ENCODE measurements around the gene NUP62.
"Not testable (repeated sequence)": the region's sequence is repeated elsewhere in the genome, so short reads cannot be mapped to it uniquely, and the experiment has no call there.

NUP62 gene

GRCh38 chr19:49929121-49929610, at the start of gene NUP62, which contains the start of gene ATF5:
NUP62 (minus strand) TSS chr19:49929504; CDS start chr19:49909807, 19,697 bp downstream.
ATF5 (plus strand) TSS chr19:49929205; CDS start chr19:49930851, 1,646 bp downstream.
- peak; percentile 98 for DNase-seq

- no peak for DNase-seq
Observed at GRCh38 chr19:49978324-49978723, 49.0 kb upstream of the NUP62 start.

GRCh38 chr19:49977881-49978280, 48.6 kb upstream of the NUP62 start:
- no peak for DNase-seq

GRCh38 chr19:49977076-49977475, 47.8 kb upstream of the NUP62 start:
- no peak for DNase-seq

- DNase-seq, result no peak
Observed at GRCh38 chr19:49976496-49976895, 47.2 kb upstream of the NUP62 start.

- DNase-seq, result no peak
Observed at GRCh38 chr19:49975051-49975450, 45.7 kb upstream of the NUP62 start.

- DNase-seq, result no peak
Observed at GRCh38 chr19:49973987-49974386, 44.7 kb upstream of the NUP62 start.

- no peak for DNase-seq
Observed at GRCh38 chr19:49972841-49973240, 43.5 kb upstream of the NUP62 start.

GRCh38 chr19:49971991-49972411, 42.7 kb upstream of the NUP62 start:
- no peak for DNase-seq

GRCh38 chr19:49969355-49969754, 40.1 kb upstream of the NUP62 start:
- not testable (repeated sequence) for DNase-seq

GRCh38 chr19:49968279-49968922, 39.1 kb upstream of the NUP62 start:
- no peak for DNase-seq

- DNase-seq, result not testable (repeated sequence)
Observed at GRCh38 chr19:49960980-49961379, 31.7 kb upstream of the NUP62 start, which contains the start of gene SIGLEC11. SIGLEC11 (minus strand) TSS chr19:49961172; CDS start chr19:49961081, 91 bp downstream.

- DNase-seq, result not testable (repeated sequence)
Observed at GRCh38 chr19:49959892-49960291, 30.6 kb upstream of the NUP62 start.

GRCh38 chr19:49958596-49958995, 29.3 kb upstream of the NUP62 start:
- DNase-seq, result not testable (repeated sequence)

- DNase-seq, result not testable (repeated sequence)
Observed at GRCh38 chr19:49958144-49958543, 28.8 kb upstream of the NUP62 start.

GRCh38 chr19:49957262-49957915, 28.1 kb upstream of the NUP62 start:
- DNase-seq, result no peak

- no peak for DNase-seq
Observed at GRCh38 chr19:49956115-49956495, 26.8 kb upstream of the NUP62 start.

GRCh38 chr19:49954933-49955332, 25.6 kb upstream of the NUP62 start:
- no peak for DNase-seq

GRCh38 chr19:49954092-49954829, 25.0 kb upstream of the NUP62 start:
- DNase-seq, result peak; percentile 5

- no peak for DNase-seq
Observed at GRCh38 chr19:49953416-49953815, 24.1 kb upstream of the NUP62 start.

- DNase-seq, result no peak
Observed at GRCh38 chr19:49952906-49953305, 23.6 kb upstream of the NUP62 start.

GRCh38 chr19:49952479-49952836, 23.2 kb upstream of the NUP62 start:
- DNase-seq, result no peak

GRCh38 chr19:49951806-49952478, 22.6 kb upstream of the NUP62 start:
- no peak for DNase-seq

All from NCI-H2171 treated with DMSO at 0.1 percent for 48 hours (cell line).